GM18526 (cell line): ENCODE measurements around the gene TRIO.

Experiments used
- POLR2A ChIP-seq: IDR thresholded peaks from 3 replicates; pipeline ENCODE4 v1.6.1; 2011; ENCODE audit not compliant: insufficient read length; ENCODE audit errors: extremely low read depth

The TRIO gene

DNA sequence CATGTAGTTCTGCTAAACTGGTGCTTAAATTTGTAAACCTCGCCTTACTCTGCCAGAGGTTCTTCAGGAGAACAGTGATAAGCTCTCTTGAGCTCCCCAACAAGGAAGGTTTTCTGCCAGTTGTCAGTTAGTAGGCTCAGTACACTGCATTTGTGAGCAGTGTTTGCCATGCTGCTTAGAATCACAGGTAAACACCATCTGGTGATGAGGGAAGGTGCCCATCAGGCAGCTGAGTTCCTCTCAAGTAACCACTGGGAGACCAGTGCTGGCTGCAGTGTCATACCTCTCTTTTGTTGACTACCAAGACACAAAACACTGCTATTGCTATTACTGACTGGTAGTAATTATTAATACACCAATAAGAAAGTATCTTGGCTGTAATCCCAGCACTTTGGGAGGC, 252.3 kb downstream of the TRIO start:
- no peak for TF ChIP-seq POLR2A

GRCh38 chr5:14396066-14396465, 252.9 kb downstream of the TRIO start:
- TF ChIP-seq POLR2A = no peak

- TF ChIP-seq POLR2A = no peak
These were observed 253.6 kb downstream of the TRIO start for GRCh38 chr5:14396737-14397136.

GRCh38 chr5:14397717-14398116, 254.6 kb downstream of the TRIO start:
- no peak for TF ChIP-seq POLR2A

- no peak for TF ChIP-seq POLR2A
These were observed 256.0 kb downstream of the TRIO start for GRCh38 chr5:14399054-14399692.

- no peak for TF ChIP-seq POLR2A
These were observed 256.9 kb downstream of the TRIO start for GRCh38 chr5:14400085-14400484.

DNA sequence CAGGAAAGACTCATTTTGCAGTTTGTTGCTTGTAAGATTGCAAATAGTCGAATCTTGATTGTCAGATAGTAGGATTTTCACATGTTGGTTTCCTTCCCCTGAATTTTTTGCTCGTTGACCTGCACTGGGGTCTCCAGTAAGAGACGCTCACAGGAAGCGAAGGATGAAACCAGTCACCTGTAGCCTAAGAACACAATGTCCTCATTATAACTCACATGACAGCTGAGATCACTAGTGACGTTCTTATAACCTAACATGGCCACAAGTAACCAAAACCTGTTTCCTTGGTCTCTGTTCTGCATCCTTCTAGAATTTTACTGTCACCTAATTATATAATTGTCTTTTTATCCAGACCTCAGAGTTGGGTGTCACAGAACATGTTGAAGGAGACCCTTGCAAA, 257.5 kb downstream of the TRIO start:
- TF ChIP-seq POLR2A = no peak

DNA sequence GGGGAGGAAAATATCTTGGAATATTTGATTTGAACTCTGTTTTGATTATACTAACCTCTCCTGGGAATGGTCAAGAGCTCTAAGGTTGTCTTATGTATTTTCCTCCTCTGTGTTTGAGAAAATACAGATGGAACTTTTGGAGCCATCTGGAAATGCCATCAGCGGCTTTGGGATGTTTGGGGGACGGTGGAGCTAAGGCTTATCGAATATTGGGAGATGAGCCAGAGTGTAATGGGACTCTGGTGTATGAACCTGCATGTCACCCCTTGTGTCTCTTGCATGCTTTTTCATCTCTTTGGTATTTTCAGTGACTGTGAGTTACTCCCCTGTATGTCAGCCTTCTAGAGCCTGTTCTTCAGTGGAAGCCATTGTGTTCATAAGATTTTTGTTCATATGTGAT, 258.5 kb downstream of the TRIO start:
- TF ChIP-seq POLR2A = no peak

DNA sequence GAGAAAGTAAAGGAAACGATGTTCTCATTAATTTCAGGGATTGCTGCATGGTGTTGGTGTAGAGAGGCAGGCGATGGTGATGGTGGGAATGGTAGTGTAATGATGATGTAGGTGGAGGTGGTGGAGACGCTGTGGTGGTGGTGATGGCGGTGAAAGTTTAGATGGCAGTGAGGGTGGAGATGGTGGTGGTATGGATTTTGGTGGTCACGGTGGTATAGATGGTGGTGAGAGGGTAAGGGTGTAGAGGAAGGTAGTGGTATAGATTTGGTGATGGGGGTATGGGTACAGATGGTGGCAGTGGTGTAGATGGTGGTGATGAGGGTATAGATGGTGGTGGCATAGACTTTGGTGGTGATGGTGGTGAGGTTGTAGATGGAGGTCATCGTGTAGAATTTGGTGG, 259.3 kb downstream of the TRIO start:
- TF ChIP-seq POLR2A = no peak

DNA sequence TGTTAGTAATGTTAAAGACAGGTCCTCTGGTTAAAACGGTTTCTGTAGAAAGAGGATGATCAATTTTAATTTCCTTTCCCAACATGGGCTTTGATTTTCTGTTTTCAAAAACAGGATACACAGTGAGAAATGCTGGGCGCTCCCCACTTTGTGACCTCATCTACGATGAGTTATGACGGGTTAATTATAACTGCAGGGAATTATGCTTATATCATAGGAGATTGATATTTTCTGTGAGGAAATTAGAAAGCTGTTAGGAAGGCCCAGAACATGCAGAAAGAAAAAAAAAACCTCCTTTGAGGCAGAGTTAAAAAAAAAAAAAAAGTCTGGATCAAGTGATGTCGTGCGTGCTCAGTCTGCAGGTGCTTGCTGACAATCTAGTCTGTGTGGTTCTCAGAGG, 261.6 kb downstream of the TRIO start:
- no peak for TF ChIP-seq POLR2A

DNA sequence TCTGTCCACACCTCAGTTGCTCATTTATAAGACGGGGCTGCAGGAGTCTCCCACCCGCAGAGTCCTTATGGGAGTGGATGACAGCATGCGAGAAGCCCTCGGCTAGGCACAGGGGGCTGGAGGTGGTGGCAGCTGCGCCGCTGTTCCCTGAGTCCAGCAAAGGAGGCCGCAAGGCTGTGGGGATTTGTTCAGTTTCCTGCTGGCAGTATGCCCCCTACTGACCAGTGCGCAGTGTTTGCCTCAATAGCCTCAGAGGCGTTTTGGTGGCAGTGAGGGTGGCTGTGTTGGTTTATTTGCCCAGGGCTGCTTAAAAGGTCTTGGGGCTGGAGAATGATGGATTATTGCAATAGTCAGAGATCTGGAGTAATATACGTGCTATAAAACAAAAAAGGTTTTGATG, 262.1 kb downstream of the TRIO start:
- TF ChIP-seq POLR2A = no peak

- TF ChIP-seq POLR2A = no peak
These were observed 262.8 kb downstream of the TRIO start for GRCh38 chr5:14405706-14406553.

DNA sequence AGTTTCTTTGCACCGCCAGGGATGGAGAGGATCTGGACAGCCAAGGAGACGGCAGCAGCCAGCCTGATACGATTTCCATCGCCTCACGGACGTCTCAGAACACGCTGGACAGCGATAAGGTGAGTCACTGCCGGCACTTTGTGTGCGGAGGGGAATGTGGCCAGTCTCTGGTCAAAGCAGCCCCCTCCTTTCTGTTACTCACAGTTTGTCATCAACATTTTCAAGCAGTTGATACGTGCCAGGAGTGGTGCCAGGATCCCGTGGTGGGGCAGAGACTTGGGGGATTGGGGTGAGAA, 263.4 kb downstream of the TRIO start:
- TF ChIP-seq POLR2A = no peak

DNA sequence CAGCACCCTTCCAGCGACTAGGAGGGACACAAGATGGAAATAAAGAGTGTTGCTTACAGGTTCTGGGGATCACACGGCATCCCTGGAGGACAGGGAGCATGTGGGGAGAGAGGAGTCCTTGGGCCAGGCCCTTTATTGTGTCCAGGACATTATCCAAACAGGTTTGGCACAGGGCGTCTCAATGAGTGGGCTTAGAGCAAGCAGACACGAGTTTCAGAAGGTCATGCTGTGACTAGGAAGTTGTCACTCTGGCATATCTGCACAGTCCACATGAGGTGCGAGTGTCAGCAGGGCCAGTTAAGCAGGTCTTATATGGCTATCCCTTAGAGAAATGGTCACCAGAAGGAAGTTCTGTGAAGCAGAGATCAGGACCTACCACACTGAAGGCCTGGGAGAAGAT, 263.9 kb downstream of the TRIO start:
- no peak for TF ChIP-seq POLR2A

DNA sequence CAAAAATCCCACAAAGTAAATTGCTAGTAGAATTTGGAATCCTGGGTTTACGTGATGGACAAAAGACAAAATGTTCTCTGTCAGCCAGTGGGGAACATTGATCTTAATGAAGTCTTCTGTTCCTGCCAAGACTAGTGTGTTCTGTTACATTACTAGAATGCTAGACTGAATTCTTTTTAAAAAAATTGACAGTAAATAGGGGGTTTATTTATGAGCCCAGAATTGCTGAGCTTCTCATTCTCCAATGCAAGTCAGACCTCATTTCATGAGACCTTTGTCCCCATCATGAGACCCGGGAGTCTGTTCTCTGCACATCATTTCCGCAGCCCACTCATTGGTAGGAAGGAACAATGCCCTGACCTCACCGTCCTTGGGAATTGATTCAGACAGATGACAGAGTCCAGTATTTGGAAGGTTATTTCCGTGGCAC, 264.6 kb downstream of the TRIO start:
- no peak for TF ChIP-seq POLR2A

GRCh38 chr5:14408969-14409586, 265.9 kb downstream of the TRIO start:
- TF ChIP-seq POLR2A = no peak
